Measurements from ENCODE around the gene KMT2A.

DNA sequence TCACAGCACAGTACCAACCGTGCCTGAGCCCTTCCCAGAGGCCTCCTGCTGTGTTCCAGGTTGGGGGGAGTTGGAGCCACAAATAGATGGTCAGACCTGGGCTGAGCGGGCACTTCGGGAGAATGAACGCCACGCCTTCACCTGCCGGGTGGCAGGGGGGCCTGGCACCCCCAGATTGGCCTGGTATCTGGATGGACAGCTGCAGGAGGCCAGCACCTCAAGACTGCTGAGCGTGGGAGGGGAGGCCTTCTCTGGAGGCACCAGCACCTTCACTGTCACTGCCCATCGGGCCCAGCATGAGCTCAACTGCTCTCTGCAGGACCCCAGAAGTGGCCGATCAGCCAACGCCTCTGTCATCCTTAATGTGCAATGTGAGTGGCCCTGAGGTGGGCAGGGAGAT, 95.8 kb downstream of the KMT2A start:
- TF ChIP-seq, protein P1, sequence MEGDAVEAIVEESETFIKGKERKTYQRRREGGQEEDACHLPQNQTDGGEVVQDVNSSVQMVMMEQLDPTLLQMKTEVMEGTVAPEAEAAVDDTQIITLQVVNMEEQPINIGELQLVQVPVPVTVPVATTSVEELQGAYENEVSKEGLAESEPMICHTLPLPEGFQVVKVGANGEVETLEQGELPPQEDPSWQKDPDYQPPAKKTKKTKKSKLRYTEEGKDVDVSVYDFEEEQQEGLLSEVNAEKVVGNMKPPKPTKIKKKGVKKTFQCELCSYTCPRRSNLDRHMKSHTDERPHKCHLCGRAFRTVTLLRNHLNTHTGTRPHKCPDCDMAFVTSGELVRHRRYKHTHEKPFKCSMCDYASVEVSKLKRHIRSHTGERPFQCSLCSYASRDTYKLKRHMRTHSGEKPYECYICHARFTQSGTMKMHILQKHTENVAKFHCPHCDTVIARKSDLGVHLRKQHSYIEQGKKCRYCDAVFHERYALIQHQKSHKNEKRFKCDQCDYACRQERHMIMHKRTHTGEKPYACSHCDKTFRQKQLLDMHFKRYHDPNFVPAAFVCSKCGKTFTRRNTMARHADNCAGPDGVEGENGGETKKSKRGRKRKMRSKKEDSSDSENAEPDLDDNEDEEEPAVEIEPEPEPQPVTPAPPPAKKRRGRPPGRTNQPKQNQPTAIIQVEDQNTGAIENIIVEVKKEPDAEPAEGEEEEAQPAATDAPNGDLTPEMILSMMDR (conservative IDR thresholded peaks at IDR 0.05), result no peak
- no peak for TF ChIP-seq ZFX (IDR thresholded peaks at IDR 0.05)
